SK-N-SH (cell line): Measurements from ENCODE around the gene DSCAM. TPM values are rescaled to one million over a fixed set of nuclear protein-coding genes. Genes with fewer than 3 reads are reported as not detected.

Source experiments
- CTCF ChIA-PET: fragments of 300-600, 350-600 bp; formaldehyde crosslinking; extraction: SDS; loops from one replicate; lab custom pipeline; 2021; lab: Yijun Ruan, JAX
- POLR2A ChIA-PET: fragments of 350-600 bp; sonication (Branson Sonifier 250); formaldehyde crosslinking; extraction: SDS; loops from one replicate; lab custom pipeline; 2020; ENCODE audit warnings: antibody characterized with exemption, inconsistent platforms; lab: Yijun Ruan, JAX
- DNase-seq: peaks from one replicate; pipeline ENCODE4 v3.0.0; 2012
- H2AFZ ChIP-seq: fragments of 200-600 bp; sonication (generic); 2 replicates; pipeline ENCODE4 v1.8.1; 2016; ENCODE audit warnings: antibody characterized with exemption, mild to moderate bottlenecking, low read depth
- H3F3A ChIP-seq: fragments of 200-600 bp; sonication (generic); replicated peaks from 2 replicates; pipeline ENCODE3; 2016; ENCODE audit warnings: antibody characterized with exemption, mild to moderate bottlenecking; ENCODE audit not compliant: insufficient read depth
- H3K27ac ChIP-seq, 2 experiments: fragments of 200-500 bp in 1 of 2; fragments of 200-600 bp in 1 of 2; sonication (Bioruptor generic) in 1 of 2; sonication (generic), shearing (Covaris generic) in 1 of 2; 2 replicates each; pipeline versions ENCODE4 v1.5.1 to v1.6.1; 2014 to 2016; ENCODE audit warnings: low read depth in 2 of 2, inconsistent platforms in 1 of 2, low read length in 1 of 2, mild to moderate bottlenecking in 1 of 2, mixed read lengths in 1 of 2
- H3K27me3 ChIP-seq: fragments of 200-600 bp; sonication (generic), shearing (Covaris generic); 2 replicates; pipeline ENCODE4 v1.6.1; 2016; ENCODE audit warnings: mixed run types; ENCODE audit not compliant: insufficient read depth
- H3K36me3 ChIP-seq, 2 experiments: fragments of 200-500 bp in 1 of 2; fragments of 200-600 bp in 1 of 2; sonication (Bioruptor generic) in 1 of 2; sonication (generic) in 1 of 2; replicated peaks in 1 of 2; 2 replicates each; pipeline versions ENCODE3 to v1.5.1; 2014 to 2016; ENCODE audit warnings: low read length in 1 of 2, mild to moderate bottlenecking in 1 of 2; ENCODE audit not compliant: insufficient read depth in 2 of 2, control insufficient read depth in 1 of 2
- H3K4me1 ChIP-seq, 2 experiments: fragments of 200-500 bp in 1 of 2; fragments of 200-600 bp in 1 of 2; sonication (Bioruptor generic) in 1 of 2; sonication (generic), shearing (Covaris generic) in 1 of 2; 2 replicates each; pipeline versions ENCODE4 v1.5.1 to v1.6.1; 2014 to 2016; ENCODE audit warnings: low read depth in 1 of 2, low read length in 1 of 2, mixed run types in 1 of 2; ENCODE audit not compliant: insufficient read depth in 2 of 2, control insufficient read depth in 1 of 2
- H3K4me2 ChIP-seq: fragments of 200-600 bp; sonication (generic), shearing (Covaris generic); 2 replicates; pipeline ENCODE4 v1.6.1; 2017; ENCODE audit warnings: mixed run types
- H3K4me3 ChIP-seq, 2 experiments: fragments of 200-500 bp in 1 of 2; fragments of 200-600 bp in 1 of 2; sonication (Bioruptor generic) in 1 of 2; sonication (generic), shearing (Covaris generic) in 1 of 2; 2 replicates each; pipeline versions ENCODE4 v1.5.1 to v1.8.1; 2014 to 2016; ENCODE audit warnings: low read depth in 2 of 2, inconsistent platforms in 1 of 2, low read length in 1 of 2, mild to moderate bottlenecking in 1 of 2, mixed read lengths in 1 of 2, moderate library complexity in 1 of 2
- H3K79me2 ChIP-seq: fragments of 200-600 bp; sonication (generic); 2 replicates; pipeline ENCODE4 v1.8.1; 2017; ENCODE audit warnings: mild to moderate bottlenecking; ENCODE audit not compliant: insufficient read depth
- H3K9ac ChIP-seq: fragments of 200-600 bp; sonication (generic); 2 replicates; pipeline ENCODE4 v1.6.1; 2017; ENCODE audit warnings: mixed run types
- H3K9me2 ChIP-seq: fragments of 200-600 bp; sonication (generic); 2 replicates; pipeline ENCODE4 v1.6.1; 2017; ENCODE audit warnings: mixed run types
- H3K9me3 ChIP-seq: fragments of 200-600 bp; sonication (generic); 2 replicates; pipeline ENCODE4 v1.6.1; 2017; ENCODE audit warnings: mixed run types, mild to moderate bottlenecking, moderate library complexity
- H4K20me1 ChIP-seq: fragments of 200-600 bp; sonication (generic); 2 replicates; pipeline ENCODE4 v1.6.1; 2017; ENCODE audit warnings: mild to moderate bottlenecking, mixed run types; ENCODE audit not compliant: insufficient read depth
- ELF1 ChIP-seq: IDR thresholded peaks from 2 replicates; pipeline ENCODE4 v1.4.0; 2012
- EP300 ChIP-seq, 2 experiments: IDR thresholded peaks; 2 replicates each; pipeline versions ENCODE4 v1.4.0 to v1.6.1; 2012; ENCODE audit warnings: borderline replicate concordance in 1 of 2, low read depth in 1 of 2, low read length in 1 of 2
- FOSL2 ChIP-seq: IDR thresholded peaks from 2 replicates; pipeline ENCODE4 v1.4.0; 2012; ENCODE audit warnings: low read depth, mild to moderate bottlenecking, moderate library complexity, borderline replicate concordance
- FOXM1 ChIP-seq: IDR thresholded peaks from 2 replicates; pipeline ENCODE4 v1.4.0; 2012; ENCODE audit warnings: low read depth, mild to moderate bottlenecking
- GABPA ChIP-seq: IDR thresholded peaks from 2 replicates; pipeline ENCODE4 v1.4.0; 2012; ENCODE audit warnings: low read depth, mild to moderate bottlenecking
- JUND ChIP-seq: IDR thresholded peaks from 2 replicates; pipeline ENCODE4 v1.4.0; 2012
- MEF2A ChIP-seq: IDR thresholded peaks from 2 replicates; pipeline ENCODE4 v1.4.0; 2012; ENCODE audit warnings: low read depth, borderline replicate concordance
- NRF1 ChIP-seq: IDR thresholded peaks from 2 replicates; pipeline ENCODE4 v1.6.1; 2012; ENCODE audit warnings: low read depth, mild to moderate bottlenecking, low read length
- POLR2AphosphoS5 ChIP-seq: IDR thresholded peaks from 2 replicates; pipeline ENCODE4 v1.6.1; 2012; ENCODE audit warnings: low read depth, low read length
- SMC3 ChIP-seq: IDR thresholded peaks from 2 replicates; pipeline ENCODE4 v1.6.1; 2012; ENCODE audit warnings: low read depth, low read length, improper control_type of control experiment
- TAF1 ChIP-seq: IDR thresholded peaks from 2 replicates; pipeline ENCODE4 v1.6.1; 2012; ENCODE audit warnings: low read depth, mild to moderate bottlenecking, low read length, moderate library complexity, borderline replicate concordance
- TCF12 ChIP-seq: IDR thresholded peaks from 2 replicates; pipeline ENCODE4 v1.4.0; 2012
- TEAD4 ChIP-seq: IDR thresholded peaks from 2 replicates; pipeline ENCODE4 v1.4.0; 2012; ENCODE audit warnings: mild to moderate bottlenecking, borderline replicate concordance; ENCODE audit not compliant: insufficient read depth
- YY1 ChIP-seq: IDR thresholded peaks from 2 replicates; pipeline ENCODE4 v1.4.0; 2012; ENCODE audit warnings: low read depth, mild to moderate bottlenecking
- WGBS: methylation state at CpG from one replicate; pipeline ENCODE4 v1.1.6; 2017; ENCODE audit warnings: low lambda C conversion rate; 5-methylcytosine and 5-hydroxymethylcytosine counted together
- polyA plus RNA-seq, 3 experiments: library from polyadenylated mRNA; depleted of rRNA; stranded (reverse); fragments of >200 nt; gene quantifications; 2 replicates each; pipeline ENCODE4 v1.2.3, GENCODE V29; 2012
- TF ChIP-seq, protein P1 (sequence below): fragments of 150-350 bp; IDR thresholded peaks from 2 replicates; pipeline ENCODE4 v1.6.1; 2017; ENCODE audit warnings: antibody characterized with exemption, low read length, low read depth, borderline replicate concordance
- TF ChIP-seq, protein P2 (sequence below): IDR thresholded peaks from 2 replicates; pipeline ENCODE4; 2012
- TF ChIP-seq, protein P3 (sequence below): IDR thresholded peaks from 2 replicates; pipeline ENCODE4 v1.4.0; 2012; ENCODE audit warnings: low read depth
- TF ChIP-seq, protein P4 (sequence below): fragments of 200-600 bp; sonication (generic); IDR thresholded peaks from 2 replicates; pipeline ENCODE4 v1.6.1; 2017; ENCODE audit warnings: antibody characterized with exemption, mild to moderate bottlenecking, moderate library complexity

Gene DSCAM
- polyA plus RNA-seq, 1 of the 3 experiments (the other 2 are of a cell fraction), result not detected

DNA sequence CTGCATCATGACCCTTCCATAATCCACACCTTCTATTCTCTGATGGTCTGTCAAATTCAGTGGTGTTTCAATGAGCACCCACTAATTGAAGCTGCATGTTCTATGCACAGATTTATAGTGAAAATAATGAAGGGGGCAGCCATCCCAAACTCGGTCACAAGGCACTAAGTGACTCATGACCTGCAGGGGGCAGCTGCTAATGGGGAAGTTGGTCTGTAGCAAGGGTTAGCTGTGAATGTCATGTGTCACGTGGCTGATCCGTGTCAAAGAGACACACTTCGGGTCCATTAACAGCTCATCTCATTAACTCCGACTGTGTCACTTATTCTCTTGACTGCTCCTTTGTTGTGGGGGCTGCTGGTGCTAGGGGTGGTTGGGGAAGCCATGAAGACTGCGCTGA lies 673.1 kb downstream of the DSCAM start:
- no peaks in the 10 kb centered on the region for H4K20me1 ChIP-seq
- no peak overlapping the region for H3K9ac ChIP-seq
- H3K4me2 ChIP-seq, result no peak overlapping the region
- H2AFZ ChIP-seq, result no peak overlapping the region
- H3K4me1 ChIP-seq, result peaks cover 0 to 37% of the 10 kb centered on the region in 2 experiments; a peak in 2 of 4 replicates
- H3K36me3 ChIP-seq, result no peaks in the 10 kb centered on the region
- no peak for DNase-seq
- no peaks in the 10 kb centered on the region for H3K27me3 ChIP-seq
- H3K79me2 ChIP-seq, result no peaks in the 10 kb centered on the region
- H3F3A ChIP-seq, result no peaks in the 10 kb centered on the region
- POLR2A ChIA-PET, result interaction anchor here (0.7 kb wide), 1 partner anchor 13 kb away, joined by 3 read pairs; no protein-coding TSS in a partner anchor
- H3K9me2 ChIP-seq, result no peaks in the 10 kb centered on the region
- WGBS, result 26% methylated on average over 6 of the region's 6 CpGs
- CTCF ChIA-PET, result interaction anchor here (1.8 to 3.5 kb wide), 2 partner anchors 30 to 212 kb away, joined by 8 to 18 read pairs; no protein-coding TSS in a partner anchor
- H3K27ac ChIP-seq, result no peak overlapping the region
- no peaks in the 10 kb centered on the region for H3K9me3 ChIP-seq
- H3K4me3 ChIP-seq, result no peak overlapping the region
- TF ChIP-seq YY1 (no peak), MEF2A (no peak), FOSL2 (no peak)

DNA sequence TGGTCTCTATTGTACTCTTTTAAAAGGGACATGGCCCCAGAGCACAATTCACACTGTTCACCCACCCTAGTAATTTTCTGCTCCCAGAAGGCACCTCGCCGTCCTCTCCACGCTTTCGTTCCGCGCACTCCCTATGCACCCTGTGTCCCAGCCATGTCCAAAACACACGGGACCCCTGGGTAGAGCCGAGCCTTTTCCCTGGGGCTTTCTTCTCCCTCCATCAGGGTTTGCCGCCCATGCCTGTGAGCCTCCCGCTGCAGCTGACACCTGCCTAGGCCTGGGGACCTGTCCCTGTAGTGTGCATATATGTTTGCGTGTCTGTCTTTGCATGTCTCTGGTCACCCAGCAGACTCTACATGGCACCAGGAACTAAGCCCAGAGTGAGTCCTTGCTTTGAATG lies 677.0 kb downstream of the DSCAM start:
- Histone ChIP-seq H4K20me1 (no peaks in the 10 kb centered on the region), H3F3A (no peaks in the 10 kb centered on the region), H3K4me2 (no peak overlapping the region), H3K79me2 (no peaks in the 10 kb centered on the region), H3K9me3 (no peaks in the 10 kb centered on the region), H3K27ac (no peak overlapping the region), H3K4me1 (peaks cover 0 to 13% of the 10 kb centered on the region in 2 experiments; a peak in 1 of 4 replicates), H3K27me3 (no peaks in the 10 kb centered on the region), H3K9me2 (no peaks in the 10 kb centered on the region), H2AFZ (no peak overlapping the region), H3K4me3 (no peak overlapping the region), H3K36me3 (no peaks in the 10 kb centered on the region), H3K9ac (no peak overlapping the region)
- TF ChIP-seq TAF1 (no peak), JUND (no peak), GABPA (no peak), NRF1 (no peak), POLR2AphosphoS5 (no peak), EP300 (IDR thresholded peaks at IDR 0.05; ENCODE audit: borderline replicate concordance in 1 of 2, low read depth in 1 of 2, low read length in 1 of 2) (no peak), FOXM1 (no peak)
- TF ChIP-seq, protein P1, sequence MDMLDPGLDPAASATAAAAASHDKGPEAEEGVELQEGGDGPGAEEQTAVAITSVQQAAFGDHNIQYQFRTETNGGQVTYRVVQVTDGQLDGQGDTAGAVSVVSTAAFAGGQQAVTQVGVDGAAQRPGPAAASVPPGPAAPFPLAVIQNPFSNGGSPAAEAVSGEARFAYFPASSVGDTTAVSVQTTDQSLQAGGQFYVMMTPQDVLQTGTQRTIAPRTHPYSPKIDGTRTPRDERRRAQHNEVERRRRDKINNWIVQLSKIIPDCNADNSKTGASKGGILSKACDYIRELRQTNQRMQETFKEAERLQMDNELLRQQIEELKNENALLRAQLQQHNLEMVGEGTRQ, result no peak
- DNase-seq, result no peak
- WGBS, result 60% methylated on average over 11 of the region's 11 CpGs
- CTCF ChIA-PET, result interaction anchor here (0.9 kb wide), 1 partner anchor 217 kb away, joined by 5 read pairs; no protein-coding TSS in a partner anchor
- POLR2A ChIA-PET, result no interaction called here

DNA sequence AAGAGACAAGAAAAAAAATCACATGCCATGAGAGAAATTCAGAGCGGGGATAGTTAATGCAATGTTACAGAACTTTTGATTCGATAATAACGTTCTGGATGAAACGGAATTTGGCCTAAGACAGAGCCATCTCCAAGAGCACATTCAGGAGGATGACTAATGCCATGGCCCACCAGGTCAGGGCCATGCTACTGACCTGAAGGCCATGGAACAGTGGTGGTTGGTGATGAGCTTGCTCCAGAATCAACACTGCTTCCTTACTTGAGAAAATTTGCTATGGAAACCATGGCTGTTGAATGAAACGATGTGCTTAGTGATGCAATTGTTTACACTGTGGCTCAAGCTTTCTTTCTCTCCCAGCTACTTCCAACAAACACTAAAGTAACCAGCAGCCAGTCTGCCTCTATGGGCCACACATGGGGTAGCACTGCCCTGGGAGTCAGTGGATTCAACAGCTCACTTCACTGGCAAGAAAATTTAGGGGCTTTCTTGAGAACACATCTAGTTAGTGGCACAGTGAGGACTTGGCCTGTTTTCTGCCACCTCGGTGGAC lies 680.6 kb downstream of the DSCAM start:
- POLR2A ChIA-PET, result no interaction called here
- no peak for DNase-seq
- 35% methylated on average over 6 of the region's 6 CpGs for WGBS
- H3K4me2 ChIP-seq, result no peak overlapping the region
- no peaks in the 10 kb centered on the region for H3K36me3 ChIP-seq
- H3K79me2 ChIP-seq, result no peaks in the 10 kb centered on the region
- H3K9ac ChIP-seq, result no peak overlapping the region
- H3K9me2 ChIP-seq, result no peaks in the 10 kb centered on the region
- H3F3A ChIP-seq, result no peaks in the 10 kb centered on the region
- CTCF ChIA-PET, result interaction anchor here (0.6 to 2.5 kb wide), 2 partner anchors 9 to 249 kb away, joined by 3 to 6 read pairs; no protein-coding TSS in a partner anchor
- no peak overlapping the region for H3K4me3 ChIP-seq
- H4K20me1 ChIP-seq, result no peaks in the 10 kb centered on the region
- no peak overlapping the region for H2AFZ ChIP-seq
- no peaks in the 10 kb centered on the region for H3K9me3 ChIP-seq
- no peaks in the 10 kb centered on the region for H3K27me3 ChIP-seq
- H3K27ac ChIP-seq, result no peak overlapping the region
- H3K4me1 ChIP-seq, result peaks cover 0 to 8% of the 10 kb centered on the region in 2 experiments; a peak in 1 of 4 replicates
- no peak for TF ChIP-seq SMC3
- TF ChIP-seq, protein P2, sequence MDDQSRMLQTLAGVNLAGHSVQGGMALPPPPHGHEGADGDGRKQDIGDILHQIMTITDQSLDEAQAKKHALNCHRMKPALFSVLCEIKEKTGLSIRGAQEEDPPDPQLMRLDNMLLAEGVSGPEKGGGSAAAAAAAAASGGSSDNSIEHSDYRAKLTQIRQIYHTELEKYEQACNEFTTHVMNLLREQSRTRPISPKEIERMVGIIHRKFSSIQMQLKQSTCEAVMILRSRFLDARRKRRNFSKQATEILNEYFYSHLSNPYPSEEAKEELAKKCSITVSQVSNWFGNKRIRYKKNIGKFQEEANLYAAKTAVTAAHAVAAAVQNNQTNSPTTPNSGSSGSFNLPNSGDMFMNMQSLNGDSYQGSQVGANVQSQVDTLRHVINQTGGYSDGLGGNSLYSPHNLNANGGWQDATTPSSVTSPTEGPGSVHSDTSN, result no peak
- TF ChIP-seq, protein P3, sequence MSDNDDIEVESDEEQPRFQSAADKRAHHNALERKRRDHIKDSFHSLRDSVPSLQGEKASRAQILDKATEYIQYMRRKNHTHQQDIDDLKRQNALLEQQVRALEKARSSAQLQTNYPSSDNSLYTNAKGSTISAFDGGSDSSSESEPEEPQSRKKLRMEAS, result no peak
- TF ChIP-seq FOXM1, result no peak
- no peak for TF ChIP-seq JUND
- no peak for TF ChIP-seq EP300 (IDR thresholded peaks at IDR 0.05; ENCODE audit: borderline replicate concordance in 1 of 2, low read depth in 1 of 2, low read length in 1 of 2)
- TF ChIP-seq MEF2A, result no peak
- TF ChIP-seq TEAD4, result no peak
- no peak for TF ChIP-seq ELF1
- TF ChIP-seq TCF12, result no peak
- TF ChIP-seq, protein P4, sequence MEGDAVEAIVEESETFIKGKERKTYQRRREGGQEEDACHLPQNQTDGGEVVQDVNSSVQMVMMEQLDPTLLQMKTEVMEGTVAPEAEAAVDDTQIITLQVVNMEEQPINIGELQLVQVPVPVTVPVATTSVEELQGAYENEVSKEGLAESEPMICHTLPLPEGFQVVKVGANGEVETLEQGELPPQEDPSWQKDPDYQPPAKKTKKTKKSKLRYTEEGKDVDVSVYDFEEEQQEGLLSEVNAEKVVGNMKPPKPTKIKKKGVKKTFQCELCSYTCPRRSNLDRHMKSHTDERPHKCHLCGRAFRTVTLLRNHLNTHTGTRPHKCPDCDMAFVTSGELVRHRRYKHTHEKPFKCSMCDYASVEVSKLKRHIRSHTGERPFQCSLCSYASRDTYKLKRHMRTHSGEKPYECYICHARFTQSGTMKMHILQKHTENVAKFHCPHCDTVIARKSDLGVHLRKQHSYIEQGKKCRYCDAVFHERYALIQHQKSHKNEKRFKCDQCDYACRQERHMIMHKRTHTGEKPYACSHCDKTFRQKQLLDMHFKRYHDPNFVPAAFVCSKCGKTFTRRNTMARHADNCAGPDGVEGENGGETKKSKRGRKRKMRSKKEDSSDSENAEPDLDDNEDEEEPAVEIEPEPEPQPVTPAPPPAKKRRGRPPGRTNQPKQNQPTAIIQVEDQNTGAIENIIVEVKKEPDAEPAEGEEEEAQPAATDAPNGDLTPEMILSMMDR, result no peak
